PC-9 (cell line): ENCODE data around the gene AHRR. TPM values are rescaled to one million over a fixed set of nuclear protein-coding genes. Genes with fewer than 3 reads are reported as not detected.

Source experiments
- BruUV-seq: library from RNA; stranded (reverse); fragments of 400-500 nt; replicated peaks from 2 replicates; lab custom pipeline; 2021; lab: Mats Ljungman, UMichigan
- CTCF ChIA-PET: fragments of 300-600 bp; sonication (Branson Sonifier 250); formaldehyde crosslinking; loops from one replicate; lab custom pipeline; 2022; ENCODE audit warnings: antibody characterized with exemption; lab: Charles Lee
- POLR2A ChIA-PET: fragments of 300-600 bp; sonication (Branson Sonifier 250); formaldehyde crosslinking; loops from one replicate; lab custom pipeline; 2022; ENCODE audit warnings: antibody characterized with exemption; ENCODE audit not compliant: unreplicated experiment; lab: Charles Lee
- DNase-seq, 2 experiments: peaks; one replicate each; pipeline versions ENCODE4 v3.0.0 to v3.0.0-alpha.2; 2015 to 2022; ENCODE audit warnings: mixed read lengths in 1 of 2
- H2AFZ ChIP-seq: fragments of 200-600 bp; sonication (generic); 2 replicates; pipeline ENCODE4 v1.8.1; 2017; ENCODE audit warnings: antibody characterized with exemption
- H3F3A ChIP-seq: fragments of 200-600 bp; sonication (generic); 2 replicates; pipeline ENCODE4 v1.8.1; 2017; ENCODE audit warnings: antibody characterized with exemption, mild to moderate bottlenecking, low read depth; ENCODE audit not compliant: insufficient read depth
- H3K27ac ChIP-seq: fragments of 200-600 bp; sonication (generic); 2 replicates; pipeline ENCODE4 v1.6.1; 2016; ENCODE audit warnings: mixed run types
- H3K27me3 ChIP-seq: fragments of 200-600 bp; sonication (generic); 2 replicates; pipeline ENCODE4 v1.6.1; 2016; ENCODE audit warnings: low read depth, mixed run types; ENCODE audit not compliant: insufficient read depth
- H3K36me3 ChIP-seq: fragments of 200-600 bp; sonication (generic); 2 replicates; pipeline ENCODE4 v1.6.1; 2016; ENCODE audit warnings: low read depth, mixed run types
- H3K4me1 ChIP-seq: fragments of 200-600 bp; sonication (generic); replicated peaks from 2 replicates; pipeline ENCODE4 v1.6.1; 2016; ENCODE audit warnings: mixed run types; ENCODE audit not compliant: insufficient read depth
- H3K4me2 ChIP-seq: fragments of 200-600 bp; sonication (generic); 2 replicates; pipeline ENCODE4 v1.6.1; 2017; ENCODE audit warnings: mixed run types
- H3K4me3 ChIP-seq: fragments of 200-600 bp; sonication (generic); 2 replicates; pipeline ENCODE4 v1.6.1; 2016; ENCODE audit warnings: mixed run types
- H3K79me2 ChIP-seq: fragments of 200-600 bp; sonication (generic); 2 replicates; pipeline ENCODE4 v1.6.1; 2017; ENCODE audit warnings: low read depth, mixed run types
- H3K9me2 ChIP-seq: fragments of 200-600 bp; sonication (generic); 2 replicates; pipeline ENCODE4 v1.8.1; 2017; ENCODE audit warnings: mild to moderate bottlenecking; ENCODE audit not compliant: insufficient read depth
- H3K9me3 ChIP-seq: fragments of 200-600 bp; sonication (generic); 2 replicates; pipeline ENCODE4 v1.8.1; 2016; ENCODE audit warnings: low read depth; ENCODE audit not compliant: insufficient read depth
- H4K20me1 ChIP-seq: fragments of 200-600 bp; sonication (generic); 2 replicates; pipeline ENCODE4 v1.8.1; 2017; ENCODE audit not compliant: insufficient read depth
- EZH2 ChIP-seq: fragments of 200-600 bp; sonication (generic); IDR thresholded peaks from 2 replicates; pipeline ENCODE4 v1.8.0; 2017; ENCODE audit warnings: antibody characterized with exemption, low read depth
- intact Hi-C: fragments of 100-400 bp; cut with micrococcal nuclease; formaldehyde crosslinking; loops from one replicate; pipeline ENCODE4 v1.10.0; 2022; ENCODE audit not compliant: unreplicated experiment
- total RNA-seq: library from RNA; stranded (reverse); gene quantifications from 2 replicates; pipeline ENCODE4 v1.2.3, GENCODE V29; 2021
- TF ChIP-seq, protein P1 (sequence below): fragments of 200-600 bp; sonication (generic); conservative IDR thresholded peaks from 2 replicates; pipeline ENCODE4 v1.6.1; 2017; ENCODE audit warnings: mixed run types, antibody characterized with exemption, mild to moderate bottlenecking, moderate library complexity

The AHRR gene
- total RNA-seq, 1 experiment from 2014 or later = 7.2 TPM

DNA sequence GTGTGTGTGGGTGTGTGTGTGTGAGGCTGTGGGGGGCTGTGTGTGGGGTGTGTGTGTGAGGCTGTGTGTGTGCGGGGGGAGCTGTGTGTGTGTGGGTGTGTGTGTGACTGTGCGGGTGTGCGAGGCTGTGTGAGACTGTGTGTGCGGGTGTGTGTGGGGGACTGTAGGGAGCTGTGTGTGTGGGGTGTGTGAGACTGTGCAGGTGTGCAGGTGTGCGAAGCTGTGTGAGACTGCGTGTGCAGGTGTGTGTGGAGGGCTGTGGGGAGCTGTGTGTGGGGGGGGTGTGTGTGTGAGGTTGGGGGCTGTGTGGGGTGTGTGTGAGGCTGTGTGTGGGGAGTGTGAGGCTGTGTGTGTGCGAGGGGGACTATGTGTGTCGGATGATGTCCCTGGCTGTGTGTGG, 23.2 kb downstream of the AHRR start:
- H3K79me2 ChIP-seq = no peaks in the 10 kb centered on the region
- CTCF ChIA-PET = interaction anchor here (0.8 kb wide), 1 partner anchor 86 kb away, joined by 3 read pairs; no protein-coding TSS in a partner anchor
- H3K36me3 ChIP-seq = no peaks in the 10 kb centered on the region
- H3K9me2 ChIP-seq = no peaks in the 10 kb centered on the region
- intact Hi-C loops = no loop called here
- no peaks in the 10 kb centered on the region for H3K4me1 ChIP-seq
- H4K20me1 ChIP-seq = no peaks in the 10 kb centered on the region
- H3K27me3 ChIP-seq = no peaks in the 10 kb centered on the region
- H3F3A ChIP-seq = no peaks in the 10 kb centered on the region
- no peaks in the 10 kb centered on the region for H3K9me3 ChIP-seq
- no peak overlapping the region for H3K4me3 ChIP-seq
- no peak for TF ChIP-seq EZH2
- TF ChIP-seq, protein P1, sequence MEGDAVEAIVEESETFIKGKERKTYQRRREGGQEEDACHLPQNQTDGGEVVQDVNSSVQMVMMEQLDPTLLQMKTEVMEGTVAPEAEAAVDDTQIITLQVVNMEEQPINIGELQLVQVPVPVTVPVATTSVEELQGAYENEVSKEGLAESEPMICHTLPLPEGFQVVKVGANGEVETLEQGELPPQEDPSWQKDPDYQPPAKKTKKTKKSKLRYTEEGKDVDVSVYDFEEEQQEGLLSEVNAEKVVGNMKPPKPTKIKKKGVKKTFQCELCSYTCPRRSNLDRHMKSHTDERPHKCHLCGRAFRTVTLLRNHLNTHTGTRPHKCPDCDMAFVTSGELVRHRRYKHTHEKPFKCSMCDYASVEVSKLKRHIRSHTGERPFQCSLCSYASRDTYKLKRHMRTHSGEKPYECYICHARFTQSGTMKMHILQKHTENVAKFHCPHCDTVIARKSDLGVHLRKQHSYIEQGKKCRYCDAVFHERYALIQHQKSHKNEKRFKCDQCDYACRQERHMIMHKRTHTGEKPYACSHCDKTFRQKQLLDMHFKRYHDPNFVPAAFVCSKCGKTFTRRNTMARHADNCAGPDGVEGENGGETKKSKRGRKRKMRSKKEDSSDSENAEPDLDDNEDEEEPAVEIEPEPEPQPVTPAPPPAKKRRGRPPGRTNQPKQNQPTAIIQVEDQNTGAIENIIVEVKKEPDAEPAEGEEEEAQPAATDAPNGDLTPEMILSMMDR = no peak
- no peak overlapping the region for H2AFZ ChIP-seq
- no peak for DNase-seq
- H3K4me2 ChIP-seq = no peak overlapping the region
- BruUV-seq = no TSS peak
- H3K27ac ChIP-seq = no peak overlapping the region
- POLR2A ChIA-PET = no interaction called here

DNA sequence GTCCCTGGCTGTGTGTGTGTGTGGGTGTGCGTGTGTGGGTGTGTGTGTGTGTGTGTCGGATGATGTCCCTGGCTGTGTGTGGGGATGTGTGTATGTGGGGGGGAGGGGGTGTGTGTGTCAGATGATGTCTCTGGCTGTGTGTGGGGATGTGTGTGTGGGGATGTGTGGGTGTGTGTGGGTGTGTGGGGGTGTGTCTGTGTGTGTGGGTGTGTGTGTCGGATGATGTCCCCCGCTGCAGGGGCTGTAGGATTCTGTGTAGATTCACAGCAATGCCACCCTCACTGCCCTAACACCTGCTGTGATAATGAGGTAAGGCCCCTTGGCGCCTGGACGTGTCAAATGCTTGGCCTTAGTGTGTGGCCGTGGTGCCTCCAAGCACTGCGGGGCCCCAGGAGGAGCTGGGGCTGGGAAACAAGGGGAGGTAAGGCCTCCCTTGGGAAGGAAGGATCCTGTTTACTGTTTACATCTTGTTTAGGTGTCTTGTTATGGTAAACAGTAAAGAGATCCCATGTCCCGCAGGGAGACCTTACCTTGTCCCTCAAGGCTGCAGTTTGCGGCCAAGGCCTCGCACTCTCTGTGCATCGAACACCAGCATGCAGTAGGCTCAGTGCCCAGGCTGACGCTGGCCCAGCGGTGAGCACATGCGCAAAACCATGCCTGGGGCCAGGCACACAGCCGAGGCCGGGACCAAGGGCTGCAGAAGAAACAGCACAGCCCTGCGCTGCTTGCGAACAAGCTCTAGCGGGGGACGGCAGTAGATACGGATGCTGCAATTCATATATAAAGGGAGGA, 24.1 kb downstream of the AHRR start:
- no peaks in the 10 kb centered on the region for H3K27me3 ChIP-seq
- H3K79me2 ChIP-seq = no peaks in the 10 kb centered on the region
- no peaks in the 10 kb centered on the region for H4K20me1 ChIP-seq
- no peaks in the 10 kb centered on the region for H3K4me1 ChIP-seq
- no peak overlapping the region for H2AFZ ChIP-seq
- H3K4me2 ChIP-seq = no peak overlapping the region
- intact Hi-C loops = no loop called here
- no peaks in the 10 kb centered on the region for H3K9me2 ChIP-seq
- POLR2A ChIA-PET = no interaction called here
- no peak overlapping the region for H3K4me3 ChIP-seq
- H3F3A ChIP-seq = no peaks in the 10 kb centered on the region
- no peak for TF ChIP-seq EZH2
- TF ChIP-seq, protein P1 = no peak
- CTCF ChIA-PET = no interaction called here
- H3K9me3 ChIP-seq = no peaks in the 10 kb centered on the region
- no peaks in the 10 kb centered on the region for H3K36me3 ChIP-seq
- no TSS peak for BruUV-seq
- H3K27ac ChIP-seq = no peak overlapping the region
- DNase-seq = no peak

DNA sequence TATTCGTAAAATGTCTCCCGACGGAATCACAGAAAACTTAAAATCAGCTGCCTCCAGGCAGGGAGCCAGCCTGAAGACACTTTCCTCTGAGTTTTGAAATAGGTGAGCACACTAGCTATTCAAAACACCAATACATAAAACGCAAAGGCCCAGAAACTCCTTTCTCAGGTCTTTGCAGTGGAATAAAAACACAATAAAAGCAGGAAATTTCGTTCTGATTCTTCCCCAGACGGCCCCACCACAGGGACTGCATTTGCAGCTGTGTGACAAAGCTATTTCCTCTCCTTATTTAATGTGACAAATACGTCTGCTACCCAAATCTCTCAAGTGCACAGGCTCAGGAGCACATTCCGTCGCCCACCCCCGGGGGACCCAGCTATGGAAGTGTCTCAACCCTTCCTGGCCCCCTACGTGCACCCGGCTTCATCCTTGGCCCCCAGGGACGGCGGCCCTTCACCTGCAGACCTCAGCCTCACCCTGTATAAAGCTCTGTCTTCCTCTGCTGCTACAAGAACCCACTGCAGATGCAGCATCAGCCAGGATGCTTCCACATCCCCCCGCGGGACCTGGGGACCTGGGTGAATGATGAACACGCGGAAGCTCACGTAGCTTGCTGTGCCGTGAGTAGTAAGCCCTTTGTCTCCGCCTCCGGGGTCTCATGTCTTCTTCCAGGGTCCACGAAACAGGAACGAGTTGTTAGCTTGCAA, 24.9 kb downstream of the AHRR start:
- Histone ChIP-seq H2AFZ (no peak overlapping the region), H3F3A (no peaks in the 10 kb centered on the region), H3K4me1 (no peaks in the 10 kb centered on the region), H3K9me2 (no peaks in the 10 kb centered on the region), H3K27me3 (no peaks in the 10 kb centered on the region), H4K20me1 (no peaks in the 10 kb centered on the region), H3K4me2 (no peak overlapping the region), H3K36me3 (no peaks in the 10 kb centered on the region), H3K79me2 (no peaks in the 10 kb centered on the region), H3K9me3 (no peaks in the 10 kb centered on the region), H3K4me3 (no peak overlapping the region), H3K27ac (no peak overlapping the region)
- DNase-seq = no peak
- BruUV-seq = no TSS peak
- intact Hi-C loops = no loop called here
- ChIA-PET POLR2A (no interaction called here), CTCF (no interaction called here)
- TF ChIP-seq, protein P1 = no peak
- TF ChIP-seq EZH2 = no peak
